Suprapubic skin (tissue), 4 donors: Measurements from ENCODE around the gene PGM5. TPM values are rescaled to one million over a fixed set of nuclear protein-coding genes. Genes with fewer than 3 reads are reported as not detected.

Experiments
- DNase-seq, 2 donors: peaks; one replicate each; pipeline ENCODE4 v3.0.0-alpha.2; 2019; ENCODE audit warnings: low spot score in 2 of 2
- H3K27ac ChIP-seq: fragments of 200-600 bp; sonication (generic); one replicate; pipeline ENCODE4 v1.5.1; 2019
- H3K27me3 ChIP-seq: fragments of 200-600 bp; sonication (generic); one replicate; pipeline ENCODE4 v1.5.1; 2019
- H3K36me3 ChIP-seq: fragments of 200-600 bp; sonication (generic); one replicate; pipeline ENCODE4 v1.5.1; 2019
- H3K4me1 ChIP-seq: fragments of 200-600 bp; sonication (generic); one replicate; pipeline ENCODE4 v1.5.1; 2019
- H3K4me3 ChIP-seq: fragments of 200-600 bp; sonication (generic); one replicate; pipeline ENCODE4 v1.5.1; 2019; ENCODE audit warnings: mild to moderate bottlenecking
- H3K9me3 ChIP-seq: fragments of 200-600 bp; sonication (generic); one replicate; pipeline ENCODE4 v1.5.1; 2019
- CTCF ChIP-seq, 2 donors: fragments of 200-600 bp in 1 of 2; fragments of 450-650 bp in 1 of 2; sonication (generic) in 1 of 2; IDR thresholded peaks; one replicate each; pipeline ENCODE4 v1.5.1; 2016 to 2019; ENCODE audit warnings: antibody characterized with exemption in 2 of 2, mild to moderate bottlenecking in 1 of 2, moderate library complexity in 1 of 2
- EP300 ChIP-seq: sonication (generic); formaldehyde crosslinking; IDR thresholded peaks from one replicate; pipeline ENCODE4 v1.6.1; 2017; ENCODE audit warnings: antibody characterized with exemption
- POLR2A ChIP-seq, 2 donors: fragments of 450-650 bp; IDR thresholded peaks; one replicate each; pipeline ENCODE4 v1.6.1; 2017; ENCODE audit warnings: antibody characterized with exemption in 2 of 2, mild to moderate bottlenecking in 2 of 2, moderate library complexity in 2 of 2
- POLR2AphosphoS5 ChIP-seq, 3 donors: sonication (generic); formaldehyde crosslinking; IDR thresholded peaks; one replicate each; pipeline ENCODE4 v1.6.1; 2017; ENCODE audit warnings: antibody characterized with exemption in 3 of 3
- WGBS: methylation state at CpG from one replicate; pipeline ENCODE4 v1.1.5; 2018; 5-methylcytosine and 5-hydroxymethylcytosine counted together
- total RNA-seq, 4 donors: library from RNA; depleted of rRNA; stranded (reverse); fragments of >200 nt; gene quantifications; one replicate each; pipeline ENCODE4 v1.1.0, GENCODE V29; 2016

PGM5 gene
- total RNA-seq, 4 donors from 2014 or later, result 5.1 to 10.6 (median 6.1) TPM

- no peak for TF ChIP-seq POLR2AphosphoS5 (IDR thresholded peaks at IDR 0.05)
- no peak for TF ChIP-seq CTCF (IDR thresholded peaks at IDR 0.05)
- no peak for TF ChIP-seq POLR2A (IDR thresholded peaks at IDR 0.05)
- no peak for TF ChIP-seq EP300
- 84% methylated on average over 2 of the region's 2 CpGs for WGBS
- H3K27ac ChIP-seq, result no peak overlapping the region
Measured at GRCh38 chr9:68498816-68499215, 142.4 kb downstream of the PGM5 start.

GRCh38 chr9:68500457-68501381, 144.3 kb downstream of the PGM5 start:
- no peak for TF ChIP-seq EP300
- TF ChIP-seq CTCF (IDR thresholded peaks at IDR 0.05), result no peak
- TF ChIP-seq POLR2A (IDR thresholded peaks at IDR 0.05), result no peak
- no peak for TF ChIP-seq POLR2AphosphoS5 (IDR thresholded peaks at IDR 0.05)
- Histone ChIP-seq H3K4me3 (no peak overlapping the region), H3K9me3 (no peaks in the 10 kb centered on the region), H3K27ac (no peak overlapping the region), H3K27me3 (no peaks in the 10 kb centered on the region), H3K36me3 (no peaks in the 10 kb centered on the region), H3K4me1 (peaks cover 2% of the 10 kb centered on the region)
- WGBS, result 65% methylated on average over 9 of the region's 9 CpGs
- no peak for DNase-seq

More at GRCh38 chr9:68498816-68499215, 142.4 kb downstream of the PGM5 start:
- no peak overlapping the region for H3K4me3 ChIP-seq
- no peaks in the 10 kb centered on the region for H3K36me3 ChIP-seq
- no peaks in the 10 kb centered on the region for H3K9me3 ChIP-seq
- H3K4me1 ChIP-seq, result peaks cover 2% of the 10 kb centered on the region
- no peaks in the 10 kb centered on the region for H3K27me3 ChIP-seq
- no peak for DNase-seq

- Histone ChIP-seq H3K27me3 (no peaks in the 10 kb centered on the region), H3K4me1 (peaks cover 2% of the 10 kb centered on the region), H3K36me3 (no peaks in the 10 kb centered on the region), H3K27ac (no peak overlapping the region), H3K4me3 (no peak overlapping the region), H3K9me3 (no peaks in the 10 kb centered on the region)
- no peak for DNase-seq
- WGBS, result 70% methylated on average over 4 of the region's 4 CpGs
- TF ChIP-seq POLR2A (IDR thresholded peaks at IDR 0.05) (no peak), EP300 (no peak), POLR2AphosphoS5 (IDR thresholded peaks at IDR 0.05) (no peak), CTCF (IDR thresholded peaks at IDR 0.05) (no peak)
Measured at GRCh38 chr9:68502279-68502678, 145.9 kb downstream of the PGM5 start.

- DNase-seq, result no peak
- Histone ChIP-seq H3K4me3 (no peak overlapping the region), H3K27ac (no peak overlapping the region), H3K4me1 (peaks cover 2% of the 10 kb centered on the region), H3K27me3 (no peaks in the 10 kb centered on the region), H3K36me3 (no peaks in the 10 kb centered on the region), H3K9me3 (no peaks in the 10 kb centered on the region)
- TF ChIP-seq CTCF (IDR thresholded peaks at IDR 0.05) (no peak), POLR2A (IDR thresholded peaks at IDR 0.05) (no peak), EP300 (no peak), POLR2AphosphoS5 (IDR thresholded peaks at IDR 0.05) (no peak)
- 73% methylated on average over 4 of the region's 4 CpGs for WGBS
Measured at GRCh38 chr9:68505681-68506409, 149.4 kb downstream of the PGM5 start.

- Histone ChIP-seq H3K36me3 (no peaks in the 10 kb centered on the region), H3K27me3 (no peaks in the 10 kb centered on the region), H3K9me3 (no peaks in the 10 kb centered on the region), H3K4me1 (no peaks in the 10 kb centered on the region), H3K4me3 (no peak overlapping the region), H3K27ac (no peak overlapping the region)
- TF ChIP-seq EP300 (no peak), POLR2A (IDR thresholded peaks at IDR 0.05) (no peak), POLR2AphosphoS5 (IDR thresholded peaks at IDR 0.05) (no peak), CTCF (IDR thresholded peaks at IDR 0.05) (no peak)
- DNase-seq, result no peak
- WGBS, result 95% methylated on average over 1 of the region's 1 CpG
Measured at GRCh38 chr9:68506551-68506950, 150.1 kb downstream of the PGM5 start.
